Panc1 (cell line): ENCODE results near the gene UGT1A8. TPM values are rescaled to one million over a fixed set of nuclear protein-coding genes. Genes with fewer than 3 reads are reported as not detected.
"Not testable (repeated sequence)": the region's sequence is repeated elsewhere in the genome, so short reads cannot be mapped to it uniquely, and the experiment has no call there.

Experiments
- ATAC-seq: fragments of 200-7000 bp; cut with Tn5 transposase; 2 replicates; pipeline ENCODE4 v1.9.1; 2020; ENCODE audit warnings: mild to moderate bottlenecking, moderate library complexity
- BruUV-seq: library from RNA; stranded (reverse); fragments of 400-500 nt; replicated peaks from 2 replicates; lab custom pipeline; 2021; lab: Mats Ljungman, UMichigan
- CTCF ChIA-PET: fragments of 300-600 bp; sonication (Branson Sonifier 250); formaldehyde crosslinking; loops from one replicate; lab custom pipeline; 2022; ENCODE audit warnings: antibody characterized with exemption; lab: Charles Lee
- POLR2A ChIA-PET: fragments of 300-600 bp; sonication (Branson Sonifier 250); formaldehyde crosslinking; loops from one replicate; lab custom pipeline; 2022; ENCODE audit warnings: antibody characterized with exemption; lab: Charles Lee
- DNase-seq: peaks from one replicate; pipeline ENCODE4 v3.0.0-alpha.2; 2010; ENCODE audit warnings: low read depth, low spot score
- H3K27ac ChIP-seq: 2 replicates; pipeline ENCODE4 v1.5.1; 2011; ENCODE audit warnings: mild to moderate bottlenecking, low read length, inconsistent platforms
- H3K27me3 ChIP-seq: fragments of 200-500 bp; sonication (Bioruptor generic); 2 replicates; pipeline ENCODE4 v1.6.0; 2014; ENCODE audit warnings: low read length, inconsistent platforms; ENCODE audit not compliant: control insufficient read depth, insufficient read depth
- H3K36me3 ChIP-seq: fragments of 200-500 bp; sonication (Bioruptor generic); 2 replicates; pipeline ENCODE4 v1.5.1; 2014; ENCODE audit warnings: inconsistent platforms, mild to moderate bottlenecking, low read length, moderate library complexity; ENCODE audit not compliant: control insufficient read depth, insufficient read depth
- H3K4me1 ChIP-seq: 2 replicates; pipeline ENCODE4 v1.5.1; 2011; ENCODE audit warnings: inconsistent platforms, mild to moderate bottlenecking, low read length, moderate library complexity; ENCODE audit not compliant: control insufficient read depth, insufficient read depth
- H3K4me3 ChIP-seq, 2 experiments: 2 replicates each; pipeline ENCODE4 v1.5.1; 2011 to 2012; ENCODE audit warnings: low read depth in 2 of 2, low read length in 2 of 2, mild to moderate bottlenecking in 2 of 2, inconsistent platforms in 1 of 2, moderate library complexity in 1 of 2
- H3K9me3 ChIP-seq: fragments of 200-500 bp; sonication (Bioruptor generic); 2 replicates; pipeline ENCODE4 v1.5.1; 2014; ENCODE audit warnings: low read depth, mild to moderate bottlenecking, inconsistent platforms, low read length, moderate library complexity; ENCODE audit not compliant: control insufficient read depth, insufficient read depth
- POLR2AphosphoS5 ChIP-seq: IDR thresholded peaks from 2 replicates; pipeline ENCODE4 v1.6.1; 2012; ENCODE audit warnings: mild to moderate bottlenecking, low read depth, low read length, moderate library complexity
- SIN3A ChIP-seq: IDR thresholded peaks from 2 replicates; pipeline ENCODE4 v1.6.1; 2012; ENCODE audit warnings: low read depth, mild to moderate bottlenecking, low read length, moderate library complexity, borderline replicate concordance; ENCODE audit not compliant: insufficient read depth
- TCF7L2 ChIP-seq: IDR thresholded peaks from 2 replicates; pipeline ENCODE4 v1.6.1; 2011; ENCODE audit warnings: mild to moderate bottlenecking, low read depth, low read length, inconsistent platforms
- in situ Hi-C: cut with HindIII; loops from 2 replicates; pipeline ENCODE4 v1.10.0; 2016; ENCODE audit warnings: low sequenced_read_pairs, low pct_unique_long_range_greater_than_20kb
- intact Hi-C: fragments of 100-400 bp; cut with micrococcal nuclease; formaldehyde crosslinking; loops from one replicate; pipeline ENCODE4 v1.10.0; 2022; ENCODE audit not compliant: unreplicated experiment
- total RNA-seq: library from RNA; stranded (reverse); gene quantifications from one replicate; pipeline ENCODE4 v1.2.1, GENCODE V29; 2021; ENCODE audit not compliant: unreplicated experiment
- TF ChIP-seq, protein P1 (sequence below): fragments of 450-650 bp; IDR thresholded peaks from 2 replicates; pipeline ENCODE4 v1.5.1; 2017; ENCODE audit warnings: mild to moderate bottlenecking
- TF ChIP-seq, protein P2 (sequence below), 2 experiments: IDR thresholded peaks; 2 replicates each; pipeline ENCODE4 v1.6.1; 2011 to 2012; ENCODE audit warnings: low read depth in 2 of 2, control low read depth in 1 of 2, low read length in 1 of 2, mild to moderate bottlenecking in 1 of 2, moderate library complexity in 1 of 2; ENCODE audit not compliant: insufficient read depth in 1 of 2

Gene UGT1A8
- total RNA-seq, 1 experiment from 2014 or later, result 0.15 TPM

GRCh38 chr2:233627331-233628025, 10.0 kb downstream of the UGT1A8 start:
- intact Hi-C loops (no loop called here), in situ Hi-C loops (no loop called here)
- DNase-seq (no peak), ATAC-seq (no peak)
- H3K27ac ChIP-seq, result no peak overlapping the region
- H3K9me3 ChIP-seq, result no peaks in the 10 kb centered on the region
- no peak for TF ChIP-seq POLR2AphosphoS5
- TF ChIP-seq TCF7L2, result no peak
- TF ChIP-seq, protein P1, sequence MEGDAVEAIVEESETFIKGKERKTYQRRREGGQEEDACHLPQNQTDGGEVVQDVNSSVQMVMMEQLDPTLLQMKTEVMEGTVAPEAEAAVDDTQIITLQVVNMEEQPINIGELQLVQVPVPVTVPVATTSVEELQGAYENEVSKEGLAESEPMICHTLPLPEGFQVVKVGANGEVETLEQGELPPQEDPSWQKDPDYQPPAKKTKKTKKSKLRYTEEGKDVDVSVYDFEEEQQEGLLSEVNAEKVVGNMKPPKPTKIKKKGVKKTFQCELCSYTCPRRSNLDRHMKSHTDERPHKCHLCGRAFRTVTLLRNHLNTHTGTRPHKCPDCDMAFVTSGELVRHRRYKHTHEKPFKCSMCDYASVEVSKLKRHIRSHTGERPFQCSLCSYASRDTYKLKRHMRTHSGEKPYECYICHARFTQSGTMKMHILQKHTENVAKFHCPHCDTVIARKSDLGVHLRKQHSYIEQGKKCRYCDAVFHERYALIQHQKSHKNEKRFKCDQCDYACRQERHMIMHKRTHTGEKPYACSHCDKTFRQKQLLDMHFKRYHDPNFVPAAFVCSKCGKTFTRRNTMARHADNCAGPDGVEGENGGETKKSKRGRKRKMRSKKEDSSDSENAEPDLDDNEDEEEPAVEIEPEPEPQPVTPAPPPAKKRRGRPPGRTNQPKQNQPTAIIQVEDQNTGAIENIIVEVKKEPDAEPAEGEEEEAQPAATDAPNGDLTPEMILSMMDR, result no peak
- H3K4me3 ChIP-seq, result no peak overlapping the region
- ChIA-PET CTCF (no interaction called here), POLR2A (interaction anchor here (0.6 kb wide), 1 partner anchor 110 kb away, joined by 5 read pairs; no protein-coding TSS in a partner anchor)
- no peaks in the 10 kb centered on the region for H3K36me3 ChIP-seq
- no peaks in the 10 kb centered on the region for H3K27me3 ChIP-seq
- no peaks in the 10 kb centered on the region for H3K4me1 ChIP-seq
- BruUV-seq, result no TSS peak

DNA sequence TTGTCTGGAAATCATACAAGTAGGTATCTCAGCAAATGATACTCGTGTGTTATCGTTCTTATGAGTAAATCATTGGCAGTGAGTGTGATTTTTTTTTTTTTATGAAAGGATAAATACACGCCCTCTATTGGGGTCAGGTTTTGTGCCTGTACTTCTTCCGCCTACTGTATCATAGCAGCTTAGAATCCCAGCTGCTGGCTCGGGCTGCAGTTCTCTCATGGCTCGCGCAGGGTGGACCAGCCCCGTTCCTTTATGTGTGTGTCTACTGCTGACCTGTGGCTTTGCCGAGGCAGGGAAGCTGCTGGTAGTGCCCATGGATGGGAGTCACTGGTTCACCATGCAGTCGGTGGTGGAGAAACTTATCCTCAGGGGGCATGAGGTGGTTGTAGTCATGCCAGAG, 18.9 kb downstream of the UGT1A8 start, which contains the start of gene UGT1A10:
UGT1A10 (plus strand) TSS at position 143 of the 400 bp plus-strand sequence; CDS start at position 218, 75 bp downstream.
- in situ Hi-C loops, H3K36me3 ChIP-seq, intact Hi-C loops, H3K4me1 ChIP-seq, H3K27me3 ChIP-seq, DNase-seq, POLR2A ChIA-PET, H3K4me3 ChIP-seq, H3K27ac ChIP-seq, CTCF ChIA-PET, H3K9me3 ChIP-seq, ATAC-seq, BruUV-seq: not testable (repeated sequence)

DNA sequence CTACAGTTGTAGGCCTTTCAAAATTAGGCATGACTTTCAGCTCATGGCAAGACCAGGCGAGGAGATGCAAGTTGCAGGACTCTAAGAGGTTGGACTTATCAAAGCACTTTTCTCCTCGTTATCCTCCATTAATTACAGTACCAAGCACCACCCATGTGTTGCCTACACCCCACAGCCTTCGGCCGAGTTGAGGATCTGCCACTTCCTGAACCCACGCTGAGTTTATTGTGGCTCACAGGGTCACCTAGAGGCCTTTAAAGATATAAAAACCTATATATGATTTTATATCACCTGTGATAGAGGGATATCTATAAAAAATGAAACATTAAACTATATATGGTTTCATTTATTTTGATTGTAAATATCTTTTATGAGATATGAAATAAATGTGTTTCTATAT, 21.4 kb downstream of the UGT1A8 start:
- in situ Hi-C loops, result no loop called here
- no peak overlapping the region for H3K27ac ChIP-seq
- no peaks in the 10 kb centered on the region for H3K36me3 ChIP-seq
- CTCF ChIA-PET, result no interaction called here
- POLR2A ChIA-PET, result no interaction called here
- no TSS peak for BruUV-seq
- no peaks in the 10 kb centered on the region for H3K27me3 ChIP-seq
- no peak overlapping the region for H3K4me3 ChIP-seq
- no peaks in the 10 kb centered on the region for H3K9me3 ChIP-seq
- TF ChIP-seq TCF7L2, result no peak
- TF ChIP-seq, protein P1, result no peak
- no peak for TF ChIP-seq SIN3A
- TF ChIP-seq, protein P2, sequence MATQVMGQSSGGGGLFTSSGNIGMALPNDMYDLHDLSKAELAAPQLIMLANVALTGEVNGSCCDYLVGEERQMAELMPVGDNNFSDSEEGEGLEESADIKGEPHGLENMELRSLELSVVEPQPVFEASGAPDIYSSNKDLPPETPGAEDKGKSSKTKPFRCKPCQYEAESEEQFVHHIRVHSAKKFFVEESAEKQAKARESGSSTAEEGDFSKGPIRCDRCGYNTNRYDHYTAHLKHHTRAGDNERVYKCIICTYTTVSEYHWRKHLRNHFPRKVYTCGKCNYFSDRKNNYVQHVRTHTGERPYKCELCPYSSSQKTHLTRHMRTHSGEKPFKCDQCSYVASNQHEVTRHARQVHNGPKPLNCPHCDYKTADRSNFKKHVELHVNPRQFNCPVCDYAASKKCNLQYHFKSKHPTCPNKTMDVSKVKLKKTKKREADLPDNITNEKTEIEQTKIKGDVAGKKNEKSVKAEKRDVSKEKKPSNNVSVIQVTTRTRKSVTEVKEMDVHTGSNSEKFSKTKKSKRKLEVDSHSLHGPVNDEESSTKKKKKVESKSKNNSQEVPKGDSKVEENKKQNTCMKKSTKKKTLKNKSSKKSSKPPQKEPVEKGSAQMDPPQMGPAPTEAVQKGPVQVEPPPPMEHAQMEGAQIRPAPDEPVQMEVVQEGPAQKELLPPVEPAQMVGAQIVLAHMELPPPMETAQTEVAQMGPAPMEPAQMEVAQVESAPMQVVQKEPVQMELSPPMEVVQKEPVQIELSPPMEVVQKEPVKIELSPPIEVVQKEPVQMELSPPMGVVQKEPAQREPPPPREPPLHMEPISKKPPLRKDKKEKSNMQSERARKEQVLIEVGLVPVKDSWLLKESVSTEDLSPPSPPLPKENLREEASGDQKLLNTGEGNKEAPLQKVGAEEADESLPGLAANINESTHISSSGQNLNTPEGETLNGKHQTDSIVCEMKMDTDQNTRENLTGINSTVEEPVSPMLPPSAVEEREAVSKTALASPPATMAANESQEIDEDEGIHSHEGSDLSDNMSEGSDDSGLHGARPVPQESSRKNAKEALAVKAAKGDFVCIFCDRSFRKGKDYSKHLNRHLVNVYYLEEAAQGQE (IDR thresholded peaks at IDR 0.05; ENCODE audit: insufficient read depth in 1 of 2, low read depth in 2 of 2, low read length in 1 of 2), result no peak
- TF ChIP-seq POLR2AphosphoS5, result no peak
- no peaks in the 10 kb centered on the region for H3K4me1 ChIP-seq
- DNase-seq (no peak), ATAC-seq (no peak)
- intact Hi-C loops, result no loop called here
